GM18502 (cell line): ENCODE measurements around the gene PABPN1.
A peak's percentile ranks its signal among the peaks of the same experiment; 100 is the strongest.

Experiments
- ATAC-seq: cut with Tn5 transposase; IDR thresholded peaks from one replicate; pipeline ENCODE4 v1.9.1; 2021; ENCODE audit warnings: mild to moderate bottlenecking; ENCODE audit not compliant: unreplicated experiment, poor library complexity

Gene PABPN1

GRCh38 chr14:23300687-23301223, 20.5 kb upstream of the PABPN1 start:
- ATAC-seq = no peak

GRCh38 chr14:23301288-23301968, 19.8 kb upstream of the PABPN1 start:
- ATAC-seq = peak; percentile 77

- ATAC-seq = peak; percentile 15
Measured at GRCh38 chr14:23301969-23302289, 19.3 kb upstream of the PABPN1 start.

GRCh38 chr14:23302290-23303225, 18.7 kb upstream of the PABPN1 start, which contains the start of gene PPP1R3E:
TSS of gene PPP1R3E (minus strand) at chr14:23302859. CDS start at chr14:23302576, 283 bp downstream.
- peak; percentile 45 for ATAC-seq

- no peak for ATAC-seq
Measured at GRCh38 chr14:23306412-23307145, 14.7 kb upstream of the PABPN1 start, which contains the start of gene BCL2L2. TSS of gene BCL2L2 (plus strand) at chr14:23306833. CDS start at chr14:23307768, 935 bp downstream.

- ATAC-seq = no peak
Measured at GRCh38 chr14:23307146-23307530, 14.1 kb upstream of the PABPN1 start.

- ATAC-seq = no peak
Measured at GRCh38 chr14:23307687-23308644, 13.3 kb upstream of the PABPN1 start.

- no peak for ATAC-seq
Measured at GRCh38 chr14:23308721-23309445, 12.4 kb upstream of the PABPN1 start.

GRCh38 chr14:23310546-23310945, 10.7 kb upstream of the PABPN1 start:
- ATAC-seq = no peak

- ATAC-seq = no peak
Measured at GRCh38 chr14:23316300-23316699, 5.0 kb upstream of the PABPN1 start.

- no peak for ATAC-seq
Measured at GRCh38 chr14:23319746-23320583, 1.3 kb upstream of the PABPN1 start.

GRCh38 chr14:23321572-23322547, 603 bp downstream of the PABPN1 start:
- ATAC-seq = peak; percentile 8

GRCh38 chr14:23322568-23323517, 1.6 kb downstream of the PABPN1 start:
- ATAC-seq = no peak

GRCh38 chr14:23323838-23324454, 2.7 kb downstream of the PABPN1 start:
- no peak for ATAC-seq

- ATAC-seq = no peak
Measured at GRCh38 chr14:23324455-23324846, 3.2 kb downstream of the PABPN1 start.
